ENCODE data around the gene KRTAP5-6. TPM values are rescaled to one million over a fixed set of nuclear protein-coding genes. Genes with fewer than 3 reads are reported as not detected.

KRTAP5-6 gene
- total and polyA plus RNA-seq, 8 donors, result not detected

GRCh38 chr11:1744137-1744886, 47.3 kb downstream of the KRTAP5-6 start:
- FAIRE-seq (no peak), DNase-seq (no peak), ATAC-seq (peak in 1 of 4 donors; percentile 12)
- Histone ChIP-seq H3K4me3 (no peak overlapping the region), H3K36me3 (no peaks in the 10 kb centered on the region), H3K27me3 (no peaks in the 10 kb centered on the region), H3K4me1 (peaks cover 0 to 3% (median 0%) of the 10 kb centered on the region in 3 donors), H3K27ac (no peak overlapping the region), H3K9me3 (no peaks in the 10 kb centered on the region)
- intact Hi-C loops (cut with DNase I), result no loop called here
- WGBS, 2 donors, result 61 to 66% methylated on average over 23 of the region's 23 CpGs
- TF ChIP-seq CTCF (IDR thresholded peaks at IDR 0.05), result no peak

- 55 to 61% methylated on average over 18 of the region's 18 CpGs for WGBS, 2 donors
- intact Hi-C loops (cut with DNase I), result no loop called here
- Histone ChIP-seq H3K4me3 (no peak overlapping the region), H3K27ac (no peak overlapping the region), H3K9me3 (no peaks in the 10 kb centered on the region), H3K27me3 (no peaks in the 10 kb centered on the region), H3K36me3 (no peaks in the 10 kb centered on the region), H3K4me1 (peaks cover 0 to 5% (median 0%) of the 10 kb centered on the region in 3 donors)
- peak in 4 of 6 donors; percentile 29 to 74 (median 56) for DNase-seq
- no peak for TF ChIP-seq CTCF (IDR thresholded peaks at IDR 0.05)
- no peak for FAIRE-seq
- ATAC-seq, result peak; percentile 7 to 36 (median 23)
Observed at GRCh38 chr11:1744891-1745700, 48.1 kb downstream of the KRTAP5-6 start.

GRCh38 chr11:1745701-1746320, 48.8 kb downstream of the KRTAP5-6 start:
- no peak for FAIRE-seq
- Histone ChIP-seq H3K27ac (no peak overlapping the region), H3K9me3 (no peaks in the 10 kb centered on the region), H3K36me3 (no peaks in the 10 kb centered on the region), H3K4me3 (no peak overlapping the region), H3K27me3 (no peaks in the 10 kb centered on the region), H3K4me1 (peaks cover 0 to 7% (median 0%) of the 10 kb centered on the region in 3 donors)
- TF ChIP-seq CTCF (IDR thresholded peaks at IDR 0.05), result no peak
- no peak for ATAC-seq
- WGBS, 2 donors, result 81 to 86% methylated on average over 14 of the region's 14 CpGs
- no peak for DNase-seq
- intact Hi-C loops (cut with DNase I), result no loop called here

GRCh38 chr11:1746511-1746931, 49.5 kb downstream of the KRTAP5-6 start:
- H3K4me3 ChIP-seq, result no peak overlapping the region
- TF ChIP-seq CTCF (IDR thresholded peaks at IDR 0.05), result no peak
- ATAC-seq, result no peak

More at GRCh38 chr11:1746511-1746931, 49.5 kb downstream of the KRTAP5-6 start:
- 90 to 93% methylated on average over 22 of the region's 22 CpGs for WGBS, 2 donors
- no peaks in the 10 kb centered on the region for H3K27me3 ChIP-seq
- H3K4me1 ChIP-seq, result peaks cover 0 to 8% (median 0%) of the 10 kb centered on the region in 3 donors
- FAIRE-seq, result no peak
- intact Hi-C loops (cut with DNase I), result no loop called here
- H3K9me3 ChIP-seq, result no peaks in the 10 kb centered on the region
- no peaks in the 10 kb centered on the region for H3K36me3 ChIP-seq
- no peak for DNase-seq
- H3K27ac ChIP-seq, result no peak overlapping the region
